ENCODE data around the gene HOXA7. TPM values are rescaled to one million over a fixed set of nuclear protein-coding genes. Genes with fewer than 3 reads are reported as not detected.

The HOXA7 gene
- total RNA-seq, 1 donor from 2014 or later, result 12.0 TPM

DNA sequence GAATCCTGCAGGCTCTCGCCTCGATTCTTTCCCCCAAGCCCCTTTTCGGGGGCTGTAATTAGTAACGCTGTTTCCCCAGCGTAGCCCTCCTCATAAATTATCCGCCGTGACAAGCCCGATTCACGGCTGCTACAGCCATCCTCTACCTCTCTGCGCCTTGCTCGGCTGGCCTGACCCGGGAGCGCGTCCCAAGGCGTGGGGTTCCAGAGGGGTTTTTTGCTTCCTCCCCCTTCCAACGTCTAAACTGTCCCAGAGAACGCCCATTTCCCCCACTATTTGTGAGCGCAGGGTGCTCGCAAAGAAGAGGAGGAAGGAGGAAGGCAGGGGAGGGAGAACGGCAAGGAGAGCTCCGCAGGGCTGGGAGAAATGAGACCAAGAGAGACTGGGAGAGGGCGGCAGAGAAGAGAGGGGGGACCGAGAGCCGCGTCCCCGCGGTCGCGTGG is 13.9 kb downstream of the HOXA7 start:
- TF ChIP-seq, protein P1, sequence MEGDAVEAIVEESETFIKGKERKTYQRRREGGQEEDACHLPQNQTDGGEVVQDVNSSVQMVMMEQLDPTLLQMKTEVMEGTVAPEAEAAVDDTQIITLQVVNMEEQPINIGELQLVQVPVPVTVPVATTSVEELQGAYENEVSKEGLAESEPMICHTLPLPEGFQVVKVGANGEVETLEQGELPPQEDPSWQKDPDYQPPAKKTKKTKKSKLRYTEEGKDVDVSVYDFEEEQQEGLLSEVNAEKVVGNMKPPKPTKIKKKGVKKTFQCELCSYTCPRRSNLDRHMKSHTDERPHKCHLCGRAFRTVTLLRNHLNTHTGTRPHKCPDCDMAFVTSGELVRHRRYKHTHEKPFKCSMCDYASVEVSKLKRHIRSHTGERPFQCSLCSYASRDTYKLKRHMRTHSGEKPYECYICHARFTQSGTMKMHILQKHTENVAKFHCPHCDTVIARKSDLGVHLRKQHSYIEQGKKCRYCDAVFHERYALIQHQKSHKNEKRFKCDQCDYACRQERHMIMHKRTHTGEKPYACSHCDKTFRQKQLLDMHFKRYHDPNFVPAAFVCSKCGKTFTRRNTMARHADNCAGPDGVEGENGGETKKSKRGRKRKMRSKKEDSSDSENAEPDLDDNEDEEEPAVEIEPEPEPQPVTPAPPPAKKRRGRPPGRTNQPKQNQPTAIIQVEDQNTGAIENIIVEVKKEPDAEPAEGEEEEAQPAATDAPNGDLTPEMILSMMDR (IDR thresholded peaks at IDR 0.05), result no peak
- Histone ChIP-seq H3K4me3 (peak overlapping the region; percentile 75 to 91), H3K36me3 (peaks cover 0 to 17% of the 10 kb centered on the region in 2 donors), H3K27me3 (no peaks in the 10 kb centered on the region), H3K9me3 (no peaks in the 10 kb centered on the region), H3K27ac (peak overlapping the region; percentile 92 to 98), H3K4me1 (peaks cover 0 to 5% of the 10 kb centered on the region in 2 donors)
- no peak for DNase-seq (ENCODE audit: low spot score in 2 of 2)
- intact Hi-C loops (cut with DNase I), result loop anchor here (2.0 to 5.0 kb wide), 5 partner anchors 46 to 1285 kb away; partner anchors contain the start of genes CBX3 and HNRNPA2B1

DNA sequence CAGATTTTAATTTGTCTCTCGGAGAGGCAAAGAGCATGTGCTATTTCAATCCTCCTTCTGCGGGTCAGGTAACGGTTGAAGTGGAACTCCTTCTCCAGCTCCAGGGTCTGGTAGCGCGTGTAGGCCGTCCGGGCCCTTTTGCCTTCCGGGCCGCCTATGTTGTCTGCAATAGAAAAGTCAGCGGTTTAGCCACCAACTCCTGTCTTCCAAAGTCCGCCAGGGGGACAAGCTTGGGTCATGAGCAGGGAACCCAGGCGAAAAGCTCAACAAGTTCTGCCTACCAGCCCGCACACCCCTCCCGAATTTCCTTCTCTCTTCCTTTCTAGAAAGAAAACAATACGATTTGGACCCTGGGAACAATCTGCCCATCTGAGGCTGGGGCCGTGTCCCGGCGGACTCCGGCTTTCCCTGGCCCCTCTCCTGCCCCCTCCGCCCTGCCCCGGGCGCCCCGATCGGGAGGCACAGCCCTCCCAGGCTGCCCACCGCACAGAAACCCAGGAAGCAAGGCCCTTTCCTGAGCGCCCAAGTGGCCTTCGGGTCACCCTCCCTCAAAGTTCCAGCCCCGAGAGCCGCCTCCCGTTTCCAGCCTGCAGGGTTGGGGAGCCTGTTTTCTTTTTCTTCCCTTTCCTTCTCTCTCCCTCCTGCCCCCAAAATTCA is 14.4 kb downstream of the HOXA7 start:
- peaks cover 0 to 2% of the 10 kb centered on the region in 2 donors for H3K4me1 ChIP-seq
- H3K4me3 ChIP-seq, result peak overlapping the region; percentile 75 to 91
- peak overlapping the region; percentile 92 to 98 for H3K27ac ChIP-seq
- intact Hi-C loops (cut with DNase I), result loop anchor here (2.0 to 5.0 kb wide), 5 partner anchors 45 to 1285 kb away; partner anchors contain the start of genes CBX3 and HNRNPA2B1
- H3K36me3 ChIP-seq, result peaks cover 0 to 17% of the 10 kb centered on the region in 2 donors
- H3K27me3 ChIP-seq, result no peaks in the 10 kb centered on the region
- TF ChIP-seq, protein P1 (IDR thresholded peaks at IDR 0.05), result peak; percentile 29 to 41 (median 34)
- DNase-seq (ENCODE audit: low spot score in 2 of 2), result peak in 1 of 2 donors; percentile 73
- no peaks in the 10 kb centered on the region for H3K9me3 ChIP-seq

DNA sequence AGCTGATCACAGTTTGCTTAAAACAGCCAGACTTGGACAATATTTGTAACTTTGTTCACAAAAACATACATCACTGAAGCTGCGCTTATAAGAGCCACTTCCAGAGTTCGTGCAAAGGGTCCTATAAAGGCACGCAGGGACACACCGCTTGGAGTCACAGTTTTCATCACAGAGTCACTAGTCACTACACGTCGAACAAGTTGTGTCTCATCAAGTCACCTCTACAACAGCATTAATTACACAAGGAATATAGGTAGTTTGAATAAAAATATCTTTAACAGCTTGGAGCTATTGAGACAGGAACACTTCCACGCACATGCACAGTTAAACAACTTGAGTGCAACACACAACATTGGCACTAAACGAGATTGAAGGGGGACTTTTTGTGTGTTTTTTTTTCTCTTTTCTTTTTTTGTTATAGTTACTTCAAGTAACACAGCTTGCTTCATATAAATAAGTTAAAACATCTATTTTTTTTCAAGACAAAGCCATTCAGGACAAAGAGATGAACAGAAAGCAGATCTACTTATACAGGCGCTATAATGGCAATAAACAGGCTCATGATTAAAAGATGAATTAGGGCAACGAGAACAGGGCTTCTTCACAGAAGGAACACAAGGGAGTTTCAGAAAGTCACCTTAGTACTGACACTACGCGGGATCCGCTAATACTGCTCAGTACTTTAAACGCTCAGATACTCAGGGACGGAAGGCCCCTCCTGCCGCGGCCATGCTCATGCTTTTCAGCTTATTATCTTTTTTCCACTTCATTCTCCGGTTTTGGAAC is 15.1 kb downstream of the HOXA7 start:
- peaks cover 0 to 6% of the 10 kb centered on the region in 2 donors for H3K4me1 ChIP-seq
- H3K27ac ChIP-seq, result peak overlapping the region; percentile 92 to 98
- H3K9me3 ChIP-seq, result no peaks in the 10 kb centered on the region
- TF ChIP-seq, protein P1 (IDR thresholded peaks at IDR 0.05), result no peak
- peaks cover 0 to 17% of the 10 kb centered on the region in 2 donors for H3K36me3 ChIP-seq
- peak in 1 of 2 donors; percentile 48 for DNase-seq (ENCODE audit: low spot score in 2 of 2)
- H3K4me3 ChIP-seq, result peak overlapping the region; percentile 75 to 91
- H3K27me3 ChIP-seq, result no peaks in the 10 kb centered on the region
- intact Hi-C loops (cut with DNase I), result loop anchor here (5.0 kb wide), 1 partner anchor 1284 kb away; no protein-coding TSS in a partner anchor

DNA sequence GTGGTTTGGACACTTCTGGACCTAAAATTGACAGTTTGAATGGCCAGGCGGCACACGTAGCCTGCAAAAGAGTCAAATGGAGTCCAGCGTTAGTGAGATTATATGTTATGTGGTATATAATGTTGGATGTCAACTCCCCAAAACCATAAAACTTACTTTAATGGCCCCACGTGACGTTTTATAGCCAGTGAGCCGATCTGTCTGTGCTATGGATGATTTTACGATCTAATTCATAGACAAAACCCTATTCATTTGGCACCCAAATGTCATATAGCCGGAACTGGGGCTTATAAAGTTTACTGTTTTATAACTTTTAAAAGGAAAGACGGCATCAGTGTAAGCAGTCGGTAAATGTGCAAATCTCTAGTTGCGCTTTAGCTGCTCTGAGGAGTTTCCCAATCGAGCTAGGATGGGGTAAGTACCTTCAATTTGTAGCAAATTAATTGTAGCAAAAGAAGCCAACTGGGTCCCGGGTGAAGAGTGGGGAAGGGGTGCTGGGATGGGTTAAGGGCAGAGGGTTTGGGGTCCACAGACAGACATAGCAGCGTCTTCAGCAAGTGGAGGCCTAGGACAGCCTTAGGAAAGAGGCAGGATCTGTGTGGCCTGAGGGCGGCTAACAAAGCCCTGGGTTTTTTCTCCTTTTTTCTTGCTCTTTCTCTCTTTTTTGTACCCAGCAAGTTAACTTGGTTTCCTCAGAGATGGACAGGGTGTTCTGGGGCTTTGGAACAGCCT is 16.2 kb downstream of the HOXA7 start:
- Histone ChIP-seq H3K9me3 (no peaks in the 10 kb centered on the region), H3K4me1 (peaks cover 0 to 8% of the 10 kb centered on the region in 2 donors), H3K4me3 (peak overlapping the region; percentile 25 to 53), H3K36me3 (peaks cover 0 to 14% of the 10 kb centered on the region in 2 donors), H3K27ac (peak overlapping the region; percentile 74 to 92), H3K27me3 (no peaks in the 10 kb centered on the region)
- no peak for DNase-seq (ENCODE audit: low spot score in 2 of 2)
- TF ChIP-seq, protein P1 (IDR thresholded peaks at IDR 0.05), result no peak
- intact Hi-C loops (cut with DNase I), result loop anchor here (5.0 kb wide), 1 partner anchor 1283 kb away; no protein-coding TSS in a partner anchor
